ENCODE measurements around the gene NEK8.

NEK8 gene

GRCh38 chr17:28745786-28746411 lies 17.3 kb downstream of the NEK8 start:
- no peak for DNase-seq

DNA sequence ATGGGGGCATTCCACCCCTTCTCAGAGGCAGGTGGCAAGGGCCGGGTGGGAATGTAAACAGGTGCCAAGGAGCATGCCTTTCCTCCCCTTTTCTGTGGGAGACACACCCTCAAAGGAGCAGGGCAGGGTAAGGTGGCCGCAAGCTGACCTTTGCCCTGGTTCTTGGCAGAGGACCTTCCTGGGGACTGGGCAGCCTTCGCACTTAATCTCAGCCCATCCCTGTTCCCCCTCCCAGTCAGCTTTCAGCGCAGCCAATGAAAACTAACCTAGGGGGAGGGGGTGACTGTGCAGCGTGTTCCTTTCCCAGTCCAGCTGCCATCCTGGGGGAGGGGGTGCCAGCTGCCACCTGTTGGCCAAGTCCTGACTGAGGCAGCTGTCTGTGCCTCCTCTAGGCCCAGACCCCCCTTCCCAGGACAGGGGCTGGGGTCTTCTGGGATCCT lies 18.0 kb downstream of the NEK8 start:
- DNase-seq = no peak

DNA sequence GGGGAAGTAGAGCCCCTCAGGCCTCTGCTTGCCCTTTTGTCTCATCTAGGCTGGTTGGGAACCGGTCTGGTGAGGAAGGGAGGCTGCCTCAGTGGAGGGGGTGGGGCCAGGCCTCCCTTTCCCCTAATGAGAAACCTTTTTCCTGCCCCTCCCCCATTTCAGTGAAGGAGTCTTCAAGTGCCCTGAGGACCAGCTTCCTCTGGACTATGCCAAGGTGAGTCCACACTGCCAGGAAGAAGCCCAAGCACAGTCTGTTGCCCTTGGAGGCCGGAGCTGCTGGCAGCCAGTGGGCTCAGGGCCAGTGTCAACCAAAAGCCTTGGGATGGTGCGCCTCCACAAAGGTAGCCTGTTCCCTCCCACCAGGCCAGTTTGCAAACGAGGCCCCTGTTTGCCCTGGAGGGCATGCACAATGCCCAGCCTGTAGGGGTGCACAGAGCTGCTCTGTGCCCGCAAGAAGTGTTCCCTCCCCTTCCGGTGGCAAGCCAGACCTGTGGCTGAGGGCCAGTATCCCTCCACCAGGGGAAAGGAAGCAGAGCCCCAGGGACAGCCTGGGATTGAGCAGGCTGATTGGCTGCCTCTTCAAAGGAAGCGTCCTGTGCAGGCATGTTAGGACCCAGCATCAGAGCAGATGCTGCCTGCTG lies 18.6 kb downstream of the NEK8 start:
- no peak for DNase-seq

GRCh38 chr17:28747801-28748750 lies 19.5 kb downstream of the NEK8 start:
- no peak for DNase-seq

GRCh38 chr17:28748852-28749515 lies 20.4 kb downstream of the NEK8 start:
- DNase-seq = no peak

- DNase-seq = no peak
Measured at GRCh38 chr17:28749516-28750177, 21.1 kb downstream of the NEK8 start.

GRCh38 chr17:28750178-28751047 lies 21.8 kb downstream of the NEK8 start:
- peak; percentile 96 for DNase-seq

DNA sequence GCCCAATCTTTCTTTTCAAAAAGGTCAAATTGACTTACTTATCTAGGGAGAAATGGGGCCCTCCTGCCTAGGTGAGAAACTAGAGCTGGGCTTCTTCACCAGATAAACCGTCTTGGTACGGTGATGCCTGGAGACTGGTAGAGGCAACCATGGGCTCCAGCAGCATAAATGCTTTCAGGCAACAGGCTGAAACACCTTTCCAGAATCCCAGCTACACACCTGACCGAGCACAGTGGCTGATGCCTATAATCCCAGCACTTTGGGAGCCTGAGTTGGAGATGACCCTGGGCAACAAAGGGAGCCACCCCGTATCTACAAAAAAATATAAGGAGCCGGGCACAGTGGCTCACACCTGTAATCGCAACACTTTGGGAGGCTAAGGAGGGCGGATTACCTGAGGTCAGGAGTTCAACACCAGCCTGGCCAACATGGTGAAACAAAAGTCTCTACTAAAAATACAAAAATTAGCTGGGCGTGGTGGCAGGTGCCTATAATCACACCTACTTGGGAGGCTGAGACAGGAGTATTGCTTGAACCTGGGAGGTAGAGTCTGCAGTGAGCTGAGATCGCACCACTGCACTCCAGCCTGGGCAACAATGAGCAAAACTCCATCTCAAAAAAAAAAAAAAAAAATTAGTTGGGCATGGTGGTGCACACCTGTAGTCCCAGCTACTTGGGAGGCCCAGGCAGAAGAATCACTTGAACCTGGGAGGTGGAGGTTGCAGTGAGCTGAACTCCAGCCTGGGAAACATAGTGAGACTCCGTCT lies 23.2 kb downstream of the NEK8 start:
- no peak for DNase-seq

DNA sequence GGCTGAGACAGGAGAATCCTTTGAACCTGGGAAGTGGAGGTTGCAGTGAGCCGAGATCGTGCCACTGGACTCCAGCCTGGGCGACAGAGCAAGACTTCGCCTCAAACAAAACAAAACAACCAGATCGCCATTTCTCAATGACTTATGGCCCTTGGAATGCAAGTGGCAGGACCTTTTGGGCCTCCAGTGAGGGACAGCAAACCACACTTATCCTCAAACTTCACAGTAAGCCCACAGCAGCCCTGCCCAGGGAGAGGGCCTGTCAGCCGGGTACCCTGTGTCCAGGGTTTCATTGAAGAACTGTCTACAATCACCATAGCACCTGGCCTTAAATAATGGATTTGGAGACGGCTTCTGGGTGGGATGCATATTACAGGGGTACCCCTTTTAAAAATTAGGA lies 26.9 kb downstream of the NEK8 start:
- DNase-seq = no peak

DNA sequence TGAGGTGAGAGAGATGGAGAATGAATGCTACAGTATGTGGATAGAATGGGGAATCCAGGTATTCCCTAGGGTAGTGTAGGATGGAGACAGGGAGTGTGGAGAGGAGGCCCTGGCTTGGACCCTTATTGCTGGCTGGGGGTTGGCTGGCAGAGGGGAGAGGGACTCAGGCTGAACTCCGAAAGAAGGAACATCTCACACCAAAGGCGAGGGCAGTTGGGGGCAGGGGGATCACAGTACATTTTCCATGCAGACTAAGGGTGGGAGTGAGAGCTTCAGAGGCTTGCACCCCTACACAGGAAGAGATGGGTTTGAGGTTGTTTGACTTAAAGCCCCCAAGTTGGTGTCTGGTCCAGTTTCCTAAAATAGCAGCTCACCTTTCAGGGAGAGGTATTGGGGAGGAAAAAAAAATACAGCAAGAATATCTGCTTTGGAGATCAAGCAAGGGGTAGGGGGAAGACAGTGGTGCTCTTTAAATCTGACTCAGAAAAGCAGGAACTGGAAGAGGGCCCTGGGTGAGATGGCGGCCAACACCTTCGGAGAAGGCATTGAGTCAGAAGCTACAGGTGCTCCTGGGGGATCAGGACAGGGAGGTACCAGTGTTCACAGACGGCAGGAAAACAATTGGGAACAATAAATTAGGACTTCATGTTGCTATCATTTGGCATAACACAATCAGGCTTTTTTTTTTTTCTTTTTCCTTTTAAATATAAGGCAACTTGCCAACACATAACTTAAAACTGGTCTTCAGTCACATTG lies 27.6 kb downstream of the NEK8 start:
- no peak for DNase-seq

DNA sequence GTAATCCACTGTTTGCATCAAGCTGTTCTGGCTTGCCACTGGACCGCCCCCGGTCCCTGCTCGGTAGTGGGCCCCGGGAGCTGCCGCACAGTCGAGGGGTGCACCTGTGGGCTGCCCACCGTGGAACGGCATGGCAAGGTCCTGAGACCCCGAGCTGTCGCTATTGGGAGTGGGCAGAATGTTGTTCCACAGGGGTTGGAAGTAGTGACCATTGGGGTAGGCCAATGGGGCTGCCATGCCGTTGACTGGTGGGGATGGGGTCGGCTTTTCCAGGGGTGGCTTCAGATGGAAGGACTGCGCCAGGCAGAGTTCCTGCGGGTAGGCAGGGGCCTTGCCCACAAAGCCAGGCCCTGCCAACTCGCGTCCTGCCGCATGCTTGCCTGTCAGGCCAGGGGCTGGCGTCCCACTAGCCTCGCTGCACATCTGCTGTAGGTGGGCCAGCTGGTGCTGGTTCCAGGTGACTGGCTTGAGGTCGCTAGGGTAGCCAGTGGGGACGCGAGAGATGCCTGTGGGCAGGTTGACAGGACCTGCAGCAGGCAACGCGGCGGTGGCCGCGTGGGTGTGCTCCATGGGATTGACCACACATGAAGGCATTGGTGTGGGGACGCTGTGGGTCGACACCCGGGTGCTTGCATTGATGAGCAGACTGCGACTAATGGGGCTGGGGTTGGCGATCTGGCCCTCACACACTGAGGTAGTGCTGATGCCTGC lies 30.0 kb downstream of the NEK8 start:
- no peak for DNase-seq

GRCh38 chr17:28759256-28759865 lies 30.8 kb downstream of the NEK8 start:
- no peak for DNase-seq

DNA sequence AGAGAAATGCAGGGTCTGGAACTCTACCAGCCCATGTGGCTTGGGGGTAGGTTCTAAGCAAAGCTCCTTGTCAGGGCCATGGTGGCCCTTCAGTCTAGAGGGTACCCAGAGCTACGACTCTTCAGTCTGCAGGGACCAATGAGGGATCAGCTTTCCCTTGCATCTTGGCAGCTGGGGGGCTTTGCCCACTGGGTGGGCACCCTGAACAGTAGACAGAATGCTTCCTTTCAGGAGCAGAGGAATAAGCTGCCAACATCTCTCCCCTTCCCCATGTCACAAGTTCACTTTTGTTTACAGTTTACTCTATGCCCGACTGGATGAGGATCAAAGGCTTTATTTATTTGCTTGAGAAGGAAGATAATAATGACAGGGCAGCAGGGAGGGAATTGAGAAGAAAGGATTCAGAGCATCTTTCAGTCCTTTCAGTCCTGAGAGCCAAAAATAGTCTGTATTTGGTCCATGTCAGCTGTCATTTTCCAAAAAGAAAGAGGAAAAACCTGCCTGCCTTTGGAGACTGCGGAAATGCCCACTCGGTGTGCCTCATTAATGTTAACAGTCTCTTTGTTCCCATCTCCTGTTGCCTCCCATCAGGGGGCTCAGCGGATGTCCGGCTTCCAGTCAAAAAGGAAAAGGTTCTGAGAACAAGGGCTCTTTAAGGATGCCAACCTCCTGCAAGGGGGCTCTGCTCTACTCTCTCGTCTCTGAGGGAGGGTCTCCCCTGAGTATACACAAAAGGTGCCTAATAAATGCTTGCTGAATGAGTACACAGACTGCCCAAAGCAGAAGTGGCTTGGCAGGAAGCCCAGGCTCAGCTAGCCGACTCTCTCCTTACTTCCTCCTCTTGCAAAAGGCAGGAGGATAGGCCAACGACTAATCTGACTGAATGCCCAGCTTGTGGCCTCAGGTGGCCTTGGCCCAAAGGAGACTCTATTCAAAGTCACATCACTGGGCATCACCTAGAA lies 32.3 kb downstream of the NEK8 start:
- no peak for DNase-seq

GRCh38 chr17:28763137-28763799 lies 34.7 kb downstream of the NEK8 start:
- DNase-seq = no peak

DNA sequence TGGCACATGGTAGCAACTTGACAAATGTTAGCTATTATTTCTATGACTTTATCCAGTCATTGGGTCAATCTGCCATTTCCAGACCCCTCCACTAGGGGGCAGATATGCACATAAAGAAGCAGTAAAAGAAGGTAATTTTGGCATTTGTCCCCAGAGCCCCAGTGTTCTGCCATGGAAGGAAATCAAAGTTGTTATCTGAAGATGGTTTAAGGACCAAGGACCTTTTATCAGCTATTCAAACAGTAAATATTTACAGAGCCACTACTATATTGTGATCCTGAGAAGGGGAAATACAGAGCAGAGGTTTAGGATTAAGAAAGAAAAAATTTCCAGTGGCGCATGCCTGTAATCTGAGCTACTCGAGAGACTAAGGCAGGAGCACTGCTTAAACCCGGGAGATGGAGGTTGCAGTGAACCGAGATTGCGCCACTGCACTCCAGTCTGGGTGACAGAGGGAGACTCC lies 35.2 kb downstream of the NEK8 start:
- DNase-seq = peak; percentile 33

GRCh38 chr17:28765038-28765437 lies 36.5 kb downstream of the NEK8 start:
- DNase-seq = no peak

GRCh38 chr17:28773736-28774135 lies 45.1 kb downstream of the NEK8 start:
- no peak for DNase-seq
